Endothelial cell of umbilical vein (primary cell): ENCODE measurements around the gene SSC5D. TPM values are rescaled to one million over a fixed set of nuclear protein-coding genes. Genes with fewer than 3 reads are reported as not detected.
A peak's percentile ranks its signal among the peaks of the same experiment; 100 is the strongest.

ENCODE experiments used
- BruUV-seq: library from RNA; stranded (reverse); fragments of 400-500 nt; replicated peaks from 2 replicates; lab custom pipeline; 2021; lab: Mats Ljungman, UMichigan
- CTCF ChIA-PET: fragments of 300-600, 350-600 bp; sonication (Branson Sonifier 250); formaldehyde crosslinking; loops from one replicate; lab custom pipeline; 2021; ENCODE audit warnings: antibody characterized with exemption, inconsistent platforms; lab: Charles Lee
- POLR2A ChIA-PET: fragments of 300-600, 350-600 bp; sonication (Branson Sonifier 250); formaldehyde crosslinking; loops from one replicate; lab custom pipeline; 2021; ENCODE audit warnings: antibody characterized with exemption, inconsistent platforms; lab: Charles Lee
- DNase-seq: peaks from one replicate; pipeline ENCODE4 v3.0.0-alpha.2; 2011; ENCODE audit warnings: low read depth, low spot score
- FAIRE-seq: peaks from 2 replicates; lab custom pipeline; 2011; peaks lifted over from hg19 to GRCh38; lab: Jason Lieb, UNC
- H2AFZ ChIP-seq: 2 replicates; pipeline ENCODE4 v1.6.0; 2012; ENCODE audit warnings: low read depth, low read length, control low read depth, inconsistent platforms
- H3K27ac ChIP-seq: 2 replicates; pipeline ENCODE4 v1.5.1; 2011; ENCODE audit warnings: low read depth, mild to moderate bottlenecking, control low read depth, low read length, moderate library complexity; ENCODE audit not compliant: insufficient read depth
- H3K27me3 ChIP-seq, 2 experiments: 2 replicates each; pipeline versions ENCODE4 v1.6.0 to v1.6.1; 2011; ENCODE audit warnings: low read length in 2 of 2, mixed read lengths in 1 of 2; ENCODE audit not compliant: control insufficient read depth in 2 of 2, insufficient read depth in 2 of 2
- H3K36me3 ChIP-seq, 2 experiments: 2 replicates in 1 of 2; 3 replicates in 1 of 2; pipeline ENCODE4 v1.5.1; 2011; ENCODE audit warnings: low read length in 2 of 2, mild to moderate bottlenecking in 1 of 2, moderate library complexity in 1 of 2; ENCODE audit not compliant: control insufficient read depth in 2 of 2, insufficient read depth in 2 of 2; ENCODE audit errors: extremely low read depth in 1 of 2
- H3K4me1 ChIP-seq: 3 replicates; pipeline ENCODE4 v1.5.1; 2011; ENCODE audit warnings: mild to moderate bottlenecking, low read length; ENCODE audit not compliant: control insufficient read depth, insufficient read depth; ENCODE audit errors: extremely low read depth
- H3K4me2 ChIP-seq: 2 replicates; pipeline ENCODE4 v1.6.1; 2011; ENCODE audit warnings: low read length, control low read depth, mixed read lengths; ENCODE audit not compliant: insufficient read depth
- H3K4me3 ChIP-seq, 3 experiments: fragments of 200-600 bp in 1 of 3; sonication (generic), shearing (Covaris generic) in 1 of 3; replicated peaks in 1 of 3; 2 replicates each; pipeline ENCODE4 v1.5.1; 2011 to 2016; ENCODE audit warnings: control low read depth in 3 of 3, low read length in 3 of 3, mild to moderate bottlenecking in 2 of 3, inconsistent platforms in 1 of 3, low read depth in 1 of 3, moderate library complexity in 1 of 3; ENCODE audit not compliant: insufficient read depth in 1 of 3
- H3K79me2 ChIP-seq: 2 replicates; pipeline ENCODE4 v1.6.0; 2012; ENCODE audit warnings: low read length, inconsistent platforms; ENCODE audit not compliant: control insufficient read depth, insufficient read depth
- H3K9ac ChIP-seq: replicated peaks from 2 replicates; pipeline ENCODE3; 2011; ENCODE audit warnings: low read length, control low read depth; ENCODE audit not compliant: insufficient read depth; ENCODE audit errors: extremely low read depth
- H3K9me1 ChIP-seq: replicated peaks from 3 replicates; pipeline ENCODE4 v1.6.0; 2011; ENCODE audit warnings: mild to moderate bottlenecking, low read length; ENCODE audit not compliant: control insufficient read depth, insufficient read depth; ENCODE audit errors: extremely low read depth
- H3K9me3 ChIP-seq: replicated peaks from 2 replicates; pipeline ENCODE4 v1.5.1; 2012; ENCODE audit warnings: low read length, inconsistent platforms; ENCODE audit not compliant: control insufficient read depth, insufficient read depth
- H4K20me1 ChIP-seq: replicated peaks from 2 replicates; pipeline ENCODE3; 2011; ENCODE audit warnings: mild to moderate bottlenecking, low read length; ENCODE audit not compliant: control insufficient read depth, insufficient read depth; ENCODE audit errors: extremely low read depth
- CTCF ChIP-seq, 2 donors: IDR thresholded peaks; 1 replicate in 1 of 2; 2 replicates in 1 of 2; pipeline ENCODE4 v1.5.1; 2011; ENCODE audit warnings: low read length in 2 of 2, mild to moderate bottlenecking in 2 of 2, moderate library complexity in 2 of 2, control low read depth in 1 of 2, inconsistent platforms in 1 of 2, low read depth in 1 of 2; ENCODE audit not compliant: insufficient read depth in 1 of 2; ENCODE audit errors: extremely low read depth in 1 of 2
- EZH2 ChIP-seq: IDR thresholded peaks from 2 replicates; pipeline ENCODE4 v1.6.1; 2012; ENCODE audit warnings: borderline replicate concordance, low read depth, mild to moderate bottlenecking, moderate library complexity, low read length, inconsistent platforms; ENCODE audit not compliant: severe bottlenecking
- FOS ChIP-seq: IDR thresholded peaks from 2 replicates; pipeline ENCODE4 v1.6.1; 2011; ENCODE audit warnings: mild to moderate bottlenecking, low read length, moderate library complexity, borderline replicate concordance; ENCODE audit not compliant: insufficient read depth
- GATA2 ChIP-seq: IDR thresholded peaks from 2 replicates; pipeline ENCODE4 v1.7.0; 2011; ENCODE audit warnings: low read depth, mild to moderate bottlenecking, moderate library complexity, mixed read lengths, low read length; ENCODE audit not compliant: insufficient read length, insufficient read depth
- JUN ChIP-seq: IDR thresholded peaks from 2 replicates; pipeline ENCODE4 v1.6.1; 2011; ENCODE audit warnings: borderline replicate concordance, low read depth; ENCODE audit not compliant: insufficient read length, insufficient read depth
- MAX ChIP-seq: IDR thresholded peaks from 2 replicates; pipeline ENCODE4 v1.6.1; 2011; ENCODE audit not compliant: insufficient read depth, insufficient read length
- MYC ChIP-seq: IDR thresholded peaks from one replicate; pipeline ENCODE4 v1.6.1; 2011; ENCODE audit warnings: mild to moderate bottlenecking, low read depth, low read length
- POLR2A ChIP-seq: IDR thresholded peaks from 2 replicates; pipeline ENCODE4 v1.6.1; 2012; ENCODE audit warnings: low read depth, mild to moderate bottlenecking, control low read depth, low read length
- POLR2AphosphoS5 ChIP-seq: IDR thresholded peaks from 2 replicates; pipeline ENCODE4 v1.6.1; 2012; ENCODE audit warnings: low read depth, mild to moderate bottlenecking, control low read depth, low read length, moderate library complexity; ENCODE audit not compliant: insufficient read depth
- dilution Hi-C: fragments of 300-500 bp; cut with MboI; formaldehyde crosslinking; loops from one replicate; pipeline ENCODE4 v1.15.0; 2019; ENCODE audit warnings: low sequenced_read_pairs; ENCODE audit not compliant: extremely low pct_ligation_motif_present
- intact Hi-C: fragments of 100-400 bp; cut with micrococcal nuclease; formaldehyde crosslinking; loops from one replicate; pipeline ENCODE4 v1.10.0; 2022
- polyA plus RNA-seq, 4 experiments: library from polyadenylated mRNA; depleted of rRNA in 3 of 4; stranded (reverse) in 3 of 4; unstranded in 1 of 4; fragments of >200 nt; gene quantifications; 2 replicates each; pipeline versions ENCODE4 v1.2.1 to v1.2.3, GENCODE V29; 2011 to 2012; ENCODE audit warnings: missing spikeins in 1 of 4
- total RNA-seq: library from RNA; stranded (reverse); gene quantifications from 2 replicates; pipeline ENCODE4 v1.2.3, GENCODE V29; 2021

The SSC5D gene
- total and polyA plus RNA-seq, 2 donors (not counting 3 experiments of a cell fraction or from before 2014, with no cell fraction given) = 0.47 to 1.3 TPM

GRCh38 chr19:55546822-55547614 is 58.8 kb downstream of the SSC5D start:
- peaks cover 33% of the 10 kb centered on the region for H3K4me1 ChIP-seq
- H3K9ac ChIP-seq = peak overlapping the region; percentile 45
- H3K36me3 ChIP-seq = no peaks in the 10 kb centered on the region
- H3K79me2 ChIP-seq = no peaks in the 10 kb centered on the region
- POLR2A ChIA-PET = interaction anchor here (0.7 kb wide), 1 partner anchor 33 kb away, joined by 5 read pairs; no protein-coding TSS in a partner anchor
- TF ChIP-seq GATA2 (peak; percentile 10), FOS (peak; percentile 78), POLR2A (no peak), MYC (no peak), CTCF (IDR thresholded peaks at IDR 0.05; ENCODE audit: extremely low read depth in 1 of 2, insufficient read depth in 1 of 2, low read depth in 1 of 2, low read length in 2 of 2) (no peak), MAX (no peak), POLR2AphosphoS5 (peak; percentile 63), EZH2 (no peak), JUN (peak; percentile 46)
- intact Hi-C loops (loop anchor here (1.0 kb wide), 2 partner anchors 52 to 58 kb away; partner anchors contain the start of genes FIZ1 and ZNF865), dilution Hi-C loops (no loop called here)
- H3K4me3 ChIP-seq = no peak overlapping the region
- no peaks in the 10 kb centered on the region for H4K20me1 ChIP-seq
- FAIRE-seq (peak; percentile 98), DNase-seq (peak; percentile 96)
- peak overlapping the region; percentile 71 for H3K27ac ChIP-seq
- H3K9me3 ChIP-seq = no peaks in the 10 kb centered on the region
- peak overlapping the region; percentile 15 for H3K4me2 ChIP-seq
- CTCF ChIA-PET = interaction anchor here (0.6 to 1.8 kb wide), 7 partner anchors 21 to 86 kb away, joined by 3 to 7 read pairs (median 4); partner anchors contain the start of gene ZNF865
- H2AFZ ChIP-seq = peak overlapping the region; percentile 39
- no peaks in the 10 kb centered on the region for H3K27me3 ChIP-seq
- BruUV-seq = no TSS peak
- H3K9me1 ChIP-seq = no peaks in the 10 kb centered on the region
